ENCODE data around the gene KRTAP3-1.
"Not testable (repeated sequence)": the region's sequence is repeated elsewhere in the genome, so short reads cannot be mapped to it uniquely, and the experiment has no call there.

Gene KRTAP3-1

DNA sequence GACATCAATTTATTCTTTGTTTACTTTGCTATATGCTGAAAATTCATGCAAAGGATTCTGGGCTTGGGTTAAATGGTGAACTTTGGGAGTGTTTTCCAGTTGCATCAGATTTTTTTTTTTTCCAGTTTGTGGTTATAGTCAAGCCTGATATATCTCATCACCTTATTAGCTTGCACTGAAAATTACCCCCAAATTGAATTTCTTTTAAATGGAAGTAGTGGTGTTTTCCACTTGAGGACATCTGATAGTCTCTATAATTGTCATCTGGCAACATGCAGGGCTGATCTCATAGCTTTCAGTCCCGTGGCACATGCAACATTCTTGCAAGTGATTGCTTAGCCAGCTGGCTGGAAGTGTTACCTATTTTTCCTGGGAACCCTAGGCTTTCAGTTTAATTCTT lies 4.7 kb upstream of the KRTAP3-1 start:
- DNase-seq: no peak

DNA sequence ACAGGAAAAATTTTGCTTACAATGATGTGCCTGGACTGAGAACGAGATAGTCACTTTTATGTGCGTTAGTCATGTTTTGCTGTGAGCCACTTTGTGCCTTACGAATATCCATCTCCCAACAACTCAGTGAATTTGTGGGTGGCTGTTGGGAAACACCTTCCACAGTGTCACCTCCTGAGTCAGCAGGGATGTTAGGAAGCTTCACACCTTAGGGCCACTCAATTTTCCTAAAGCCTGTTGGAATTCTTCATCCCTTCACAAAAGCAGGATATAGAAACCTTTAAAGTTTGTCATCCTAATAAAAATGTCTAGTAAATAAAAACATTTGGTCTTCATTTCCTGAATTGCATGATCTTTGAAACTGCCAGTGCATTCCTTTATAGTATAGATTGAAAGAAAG lies 4.3 kb upstream of the KRTAP3-1 start:
- DNase-seq: no peak

DNA sequence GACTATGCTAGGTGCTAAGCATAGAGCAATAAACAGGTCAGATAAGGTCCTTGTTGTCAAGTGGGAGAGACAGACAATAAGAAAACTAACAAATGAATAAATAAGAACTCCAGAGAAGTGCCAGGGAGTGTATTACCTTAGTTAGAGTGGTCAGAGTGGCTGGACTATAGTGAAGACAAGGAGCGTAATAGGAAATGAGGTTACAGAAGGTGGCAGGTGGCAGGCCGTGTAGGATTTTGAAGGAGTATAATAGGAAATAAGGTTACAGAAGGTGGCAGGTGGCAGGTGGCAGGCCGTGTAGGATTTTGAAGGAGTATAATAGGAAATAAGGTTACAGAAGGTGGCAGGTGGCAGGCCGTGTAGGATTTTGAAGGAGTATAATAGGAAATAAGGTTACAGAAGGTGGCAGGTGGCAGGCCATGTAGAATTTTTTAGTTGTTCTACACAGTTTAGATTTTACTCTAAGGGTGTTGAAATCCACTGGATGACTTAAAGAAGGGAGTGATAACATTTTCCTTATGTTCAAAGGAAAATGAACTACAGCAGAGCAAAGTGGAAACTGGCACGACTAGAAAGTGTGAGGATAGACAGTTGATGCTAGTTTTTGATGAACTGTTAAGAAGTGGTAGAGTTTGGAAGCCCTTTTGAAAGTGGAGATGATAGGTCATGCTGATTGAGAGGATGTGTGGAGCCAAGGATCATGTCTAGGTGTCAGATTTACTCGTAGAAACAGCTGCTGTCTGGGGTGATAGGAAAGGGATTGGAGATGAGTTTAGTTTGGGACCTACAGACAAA lies 3.6 kb upstream of the KRTAP3-1 start:
- no peak for DNase-seq

DNA sequence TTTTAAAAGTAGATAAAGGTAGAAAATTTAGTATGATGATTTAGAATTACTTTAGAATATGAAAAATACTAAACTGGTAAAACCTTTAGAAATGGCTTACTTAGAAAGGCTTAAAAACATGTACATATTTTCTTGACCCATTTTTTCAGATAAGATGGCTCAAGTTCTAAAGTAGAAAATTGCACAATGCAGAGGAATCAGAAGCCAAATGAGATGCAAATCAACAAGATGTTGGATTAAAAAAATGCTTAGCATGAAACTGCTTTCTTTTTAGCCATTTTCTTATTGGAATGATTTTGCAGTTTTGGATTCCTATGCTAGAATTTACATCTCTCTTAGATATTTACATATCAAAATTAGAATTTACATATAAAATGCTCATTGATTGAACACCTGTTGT lies 1.5 kb upstream of the KRTAP3-1 start:
- DNase-seq: no peak

DNA sequence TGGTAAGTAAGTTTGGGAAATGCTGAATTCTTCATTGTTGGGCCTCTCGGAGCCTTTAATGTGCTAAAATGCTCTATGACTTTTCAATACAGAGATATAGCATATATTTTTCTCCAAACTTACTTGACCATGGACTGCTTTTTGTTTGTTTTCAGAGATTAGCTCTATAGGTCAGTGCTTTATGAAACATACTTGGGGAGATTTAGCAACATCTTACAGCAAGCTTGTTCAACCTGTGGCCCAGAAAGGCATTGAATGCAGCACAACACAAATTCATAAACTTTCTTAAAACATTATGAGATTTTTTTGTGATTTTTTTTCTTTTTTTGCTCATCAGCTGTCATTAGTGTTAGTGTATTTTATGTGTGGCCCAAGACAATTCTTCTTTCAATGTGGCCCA lies 1.0 kb upstream of the KRTAP3-1 start:
- no peak for DNase-seq

DNA sequence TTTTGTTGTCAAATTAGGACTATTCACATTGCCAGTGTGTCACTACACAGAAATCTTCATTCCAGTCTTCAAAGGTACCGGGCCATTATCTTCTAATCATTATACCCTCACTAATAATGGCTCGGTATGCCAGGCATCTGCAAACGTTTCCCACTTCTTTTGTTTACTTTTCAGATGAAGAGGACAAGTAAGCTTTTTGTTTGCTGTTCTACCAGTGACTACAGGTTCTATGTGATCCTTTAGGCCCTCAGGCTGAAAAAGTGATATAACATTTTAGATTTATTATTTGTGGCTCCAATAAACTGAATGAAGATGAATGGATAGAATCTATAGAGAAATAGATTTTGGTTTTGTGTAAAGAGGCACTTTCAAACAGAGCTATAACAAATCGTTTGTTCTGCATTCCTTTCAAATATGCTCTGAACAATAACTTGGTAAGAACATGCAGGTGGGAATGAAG lies 403 bp upstream of the KRTAP3-1 start:
- DNase-seq: no peak

DNA sequence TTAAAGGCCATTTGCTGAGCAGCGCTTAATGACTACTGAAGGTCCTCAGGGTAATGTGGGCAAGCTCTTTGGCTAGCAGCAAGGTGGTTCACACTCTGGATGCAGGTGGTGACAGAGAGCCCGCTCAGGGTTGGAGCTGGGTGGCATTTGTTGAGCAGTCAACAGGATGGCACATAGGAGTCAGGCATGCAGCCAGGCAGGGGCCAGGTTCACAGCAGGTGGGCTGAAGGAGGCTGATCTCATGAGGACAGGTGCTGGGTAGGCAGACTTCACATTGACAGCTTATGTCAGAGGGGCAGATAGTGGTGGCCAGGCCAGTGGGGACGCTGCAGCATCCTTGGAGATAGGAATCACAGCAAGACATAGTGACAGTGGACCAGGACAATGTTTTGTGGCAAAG lies 4.5 kb downstream of the KRTAP3-1 start:
- no peak for DNase-seq

DNA sequence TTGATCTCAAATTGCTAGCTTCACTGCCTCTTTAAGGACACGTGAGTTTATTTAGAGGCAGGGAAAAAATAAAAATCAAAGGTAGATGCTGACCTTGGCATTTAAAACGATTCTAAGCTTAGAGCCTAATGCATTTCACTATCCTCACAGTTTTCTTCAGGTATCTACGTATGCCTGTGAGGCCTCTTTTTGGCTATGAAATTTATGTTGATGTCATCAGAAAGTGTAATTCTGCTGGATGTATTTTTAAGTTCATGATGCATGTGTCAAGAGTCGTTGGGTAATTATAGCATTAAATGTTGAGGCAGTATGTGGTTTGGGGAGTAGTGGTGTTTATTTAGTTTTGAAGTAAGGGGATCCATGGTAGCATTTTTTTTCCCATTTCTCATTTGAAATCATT lies 5.0 kb downstream of the KRTAP3-1 start:
- no peak for DNase-seq

DNA sequence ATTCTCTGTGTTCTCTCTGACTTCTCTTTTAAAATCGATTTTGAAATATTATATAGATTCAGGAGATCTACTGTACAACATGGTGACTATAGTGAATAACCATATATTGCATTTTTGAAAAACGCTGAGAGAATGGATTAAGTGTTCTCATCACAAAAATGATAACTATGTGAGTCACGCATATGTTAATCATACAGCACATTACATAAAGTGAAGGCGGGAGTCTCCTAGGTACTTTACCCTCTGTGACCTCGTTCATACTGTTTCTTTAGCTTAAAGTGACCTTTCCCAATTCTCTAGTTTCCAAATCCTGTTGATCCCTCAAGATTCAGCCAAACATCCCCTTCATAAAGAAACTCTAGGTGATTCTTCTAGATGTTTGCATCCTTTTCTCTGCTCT lies 6.1 kb downstream of the KRTAP3-1 start:
- no peak for DNase-seq

DNA sequence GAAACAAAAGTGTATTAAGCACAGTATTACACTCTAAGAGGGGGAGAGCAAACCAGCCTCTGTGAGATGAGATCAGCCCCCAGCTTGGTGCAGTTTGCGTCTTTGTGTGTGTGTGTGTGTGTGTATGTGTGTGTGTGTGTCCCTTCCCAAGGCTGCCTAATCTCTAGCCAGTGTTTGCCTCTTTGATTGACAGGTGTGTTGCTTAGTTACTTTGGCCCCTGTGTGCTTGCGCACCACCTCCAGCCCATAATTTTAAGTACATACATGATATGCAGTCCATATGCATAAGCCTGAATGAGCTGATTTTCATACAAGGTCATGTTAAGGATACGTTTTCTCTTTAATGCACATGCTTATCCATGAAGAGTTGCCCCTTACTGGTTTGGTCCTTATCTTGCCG lies 7.1 kb downstream of the KRTAP3-1 start:
- DNase-seq: no peak

DNA sequence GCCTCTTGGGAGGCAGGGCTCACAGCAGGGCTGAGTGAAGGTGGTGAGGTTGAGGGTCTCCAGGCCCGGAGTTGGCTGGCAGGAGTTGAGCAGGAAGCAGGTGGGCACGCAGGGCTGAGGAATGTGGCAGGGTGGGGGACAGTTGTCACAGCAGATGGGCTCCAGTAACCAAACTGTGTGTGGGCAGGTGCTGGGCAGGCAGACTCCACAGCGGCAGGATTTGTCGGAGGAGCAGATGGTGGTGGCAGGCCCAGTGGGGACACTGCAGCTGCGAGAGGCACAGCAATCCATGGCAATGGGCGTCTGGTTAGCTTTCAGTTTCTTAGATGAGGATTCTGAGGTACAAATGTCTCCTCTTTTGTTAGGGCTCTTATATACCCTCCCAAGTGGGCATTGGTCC lies 9.4 kb downstream of the KRTAP3-1 start, which contains the start of gene KRTAP3-2:
Gene KRTAP3-2 (minus strand): TSS at position 344 of the 400 bp plus-strand sequence. CDS start 53 bp downstream, at position 291.
- not testable (repeated sequence) for DNase-seq

DNA sequence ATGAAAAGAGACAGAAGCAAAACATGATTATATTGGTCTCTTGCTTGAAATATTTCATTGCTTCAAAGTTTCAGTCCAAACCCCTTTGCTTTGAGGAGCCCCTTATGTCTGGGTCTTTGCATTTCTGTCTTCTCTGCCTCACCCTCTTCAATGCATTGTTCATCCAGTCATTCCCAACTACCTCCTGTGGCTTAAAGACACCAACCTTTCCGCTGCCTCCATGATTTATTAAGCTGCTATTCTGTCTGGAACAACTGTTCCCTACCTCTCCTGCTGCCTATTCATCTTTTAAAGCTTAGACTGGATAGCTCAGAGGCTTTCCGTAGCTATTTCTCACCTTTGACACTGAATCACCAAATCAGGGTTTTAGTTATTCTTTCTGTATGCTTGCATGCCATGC lies 11.6 kb downstream of the KRTAP3-1 start:
- DNase-seq: no peak

DNA sequence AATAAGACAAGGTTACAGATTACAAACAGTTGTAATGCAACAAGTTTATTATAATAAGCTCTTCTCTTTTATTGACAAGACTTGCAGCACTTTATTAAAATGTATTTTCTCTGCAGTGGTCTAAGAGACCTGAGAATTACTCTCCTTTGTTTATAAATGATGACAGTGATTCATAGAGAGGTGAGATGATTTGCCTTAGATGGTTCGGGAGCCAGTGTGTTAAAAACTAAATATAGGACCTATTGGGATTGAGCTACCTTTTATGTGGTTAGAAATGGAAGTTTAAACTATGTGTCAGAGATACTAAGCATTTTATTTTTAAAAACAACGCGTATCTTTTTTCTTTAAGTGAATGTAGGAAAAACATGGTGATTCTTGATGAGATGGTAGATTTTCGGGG lies 12.1 kb downstream of the KRTAP3-1 start:
- DNase-seq: no peak

DNA sequence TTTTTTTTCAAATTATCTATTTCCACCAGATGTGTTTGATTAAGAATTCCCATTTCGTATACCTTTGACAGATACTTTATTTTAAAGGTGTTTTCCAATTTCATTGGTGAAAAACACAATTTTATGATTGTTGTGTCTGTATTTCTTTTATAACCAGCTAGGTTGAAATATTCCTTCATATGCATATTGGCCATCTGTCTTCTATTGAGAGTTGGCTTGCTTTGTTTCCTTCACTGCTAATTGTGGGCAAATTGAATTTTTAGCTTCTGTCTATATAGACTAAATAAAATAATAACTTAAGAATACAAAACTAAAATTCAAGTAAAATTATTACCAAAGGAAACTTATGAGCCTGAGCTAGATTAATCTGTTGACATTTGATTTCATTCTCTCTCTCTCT lies 13.8 kb downstream of the KRTAP3-1 start:
- DNase-seq: no peak

DNA sequence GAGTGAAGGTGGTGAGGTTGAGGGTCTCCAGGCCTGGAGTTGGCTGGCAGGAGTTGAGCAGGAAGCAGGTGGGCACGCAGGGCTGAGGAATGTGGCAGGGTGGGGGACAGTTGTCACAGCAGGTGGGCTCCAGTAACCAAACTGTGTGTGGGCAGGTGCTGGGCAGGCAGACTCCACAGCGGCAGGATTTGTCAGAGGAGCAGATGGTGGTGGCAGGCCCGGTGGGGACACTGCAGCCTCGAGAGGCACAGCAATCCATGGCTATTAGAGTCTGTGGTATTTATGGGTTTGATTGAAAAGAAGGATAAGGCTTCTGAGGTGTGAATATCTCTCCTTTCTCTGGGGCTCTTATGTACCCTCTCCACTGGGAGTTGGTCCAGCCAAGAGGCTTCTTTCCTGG lies 15.1 kb downstream of the KRTAP3-1 start, which contains the start of gene KRTAP3-3:
Gene KRTAP3-3 (minus strand): TSS at position 326 of the 400 bp plus-strand sequence. CDS start 67 bp downstream, at position 259.
- DNase-seq: no peak

DNA sequence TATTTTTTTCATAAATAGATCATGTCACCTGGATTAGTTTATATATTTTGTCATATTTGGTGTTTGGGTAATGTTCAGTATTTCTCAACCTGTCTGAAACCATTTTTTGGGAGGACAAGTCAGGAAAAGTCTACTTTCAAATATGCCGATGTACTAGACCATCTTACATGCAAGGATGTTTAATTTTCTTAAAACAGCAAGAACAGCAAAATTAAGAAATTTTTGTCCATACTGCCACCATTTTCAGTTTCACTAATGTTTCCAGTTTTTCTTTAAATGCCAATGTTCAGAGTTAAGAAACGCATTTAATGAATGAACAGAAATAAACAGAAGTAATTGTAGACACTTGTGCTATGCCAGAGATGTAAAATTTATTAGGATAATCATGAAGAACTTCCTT lies 15.8 kb downstream of the KRTAP3-1 start:
- DNase-seq: no peak

DNA sequence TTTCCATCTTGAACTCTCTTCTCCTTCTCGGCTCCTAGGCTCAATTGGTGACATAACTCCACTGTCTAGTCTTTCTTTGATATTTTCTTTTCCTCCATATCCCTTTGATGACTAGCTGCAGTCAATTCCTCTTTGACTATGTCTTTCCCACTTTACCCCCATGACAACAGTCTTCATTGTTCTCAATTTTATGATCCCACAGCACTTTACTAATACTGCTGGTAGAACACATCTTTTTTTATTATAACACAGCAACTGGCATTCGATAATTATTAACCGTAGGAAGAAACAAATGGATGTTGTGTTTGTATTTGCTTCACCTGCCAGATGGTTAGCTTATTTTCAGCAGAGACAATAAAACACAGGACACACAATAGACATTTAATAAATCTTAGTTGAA lies 16.3 kb downstream of the KRTAP3-1 start:
- no peak for DNase-seq

DNA sequence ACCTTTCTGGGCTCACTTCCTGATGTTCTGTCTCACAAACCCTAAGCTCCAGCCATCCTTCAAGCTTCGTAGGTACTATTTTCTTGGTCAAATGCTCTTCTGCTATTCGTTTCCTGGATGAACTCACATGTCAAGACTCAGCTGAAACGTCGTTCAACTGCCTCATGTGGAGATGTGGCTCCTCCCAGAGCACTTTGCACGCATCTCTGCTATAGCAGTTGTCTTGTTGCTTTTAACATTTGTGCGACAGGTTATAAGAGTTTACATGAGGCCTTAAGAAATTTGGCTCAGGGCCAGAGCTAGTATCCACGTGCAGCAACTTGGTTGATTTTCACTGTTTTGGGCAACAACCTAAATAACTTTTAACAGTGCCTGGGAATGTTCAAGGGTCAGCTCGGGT lies 22.0 kb downstream of the KRTAP3-1 start:
- no peak for DNase-seq

DNA sequence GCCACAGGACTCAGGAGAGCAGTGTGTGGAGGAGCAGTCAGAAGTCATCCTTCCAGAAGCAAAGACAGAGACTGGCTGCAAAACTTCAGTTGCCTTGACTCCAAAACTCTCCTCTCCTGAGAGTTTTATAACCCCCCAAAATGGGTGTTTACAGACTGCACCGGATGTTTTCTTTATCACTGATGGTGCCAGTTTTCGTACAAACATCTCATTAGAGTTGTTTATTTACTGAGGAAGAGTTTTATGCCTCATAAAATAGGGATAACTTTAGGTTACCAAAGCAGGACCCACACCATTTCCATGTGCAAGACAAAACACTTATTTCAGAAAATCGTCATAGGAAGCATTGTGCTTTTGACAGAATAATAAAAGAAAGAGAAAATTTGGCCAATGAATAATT lies 24.7 kb downstream of the KRTAP3-1 start, which contains the start of gene KRT40:
Gene KRT40 (minus strand): TSS at position 101 of the 400 bp plus-strand sequence. CDS start 53 bp downstream, at position 48.
- DNase-seq: no peak

DNA sequence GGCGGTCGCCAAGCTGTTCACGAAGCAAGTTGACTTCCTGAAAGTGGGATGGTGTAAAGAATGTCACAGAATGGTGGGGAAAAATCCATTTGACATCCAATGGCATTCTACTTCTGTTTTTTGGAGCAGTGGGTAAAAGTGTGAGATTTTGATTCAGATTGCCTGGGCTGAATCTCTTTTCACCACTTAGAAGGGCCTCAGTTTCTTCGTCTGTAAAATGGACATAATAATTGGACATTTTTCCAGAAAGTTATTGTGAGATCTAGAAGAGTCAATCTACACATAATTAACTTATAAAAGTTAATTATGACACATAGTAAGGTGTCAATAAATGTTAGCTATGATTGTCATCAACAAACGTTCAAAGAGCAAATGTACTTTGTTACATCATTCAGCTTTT lies 27.8 kb downstream of the KRTAP3-1 start:
- DNase-seq: no peak

DNA sequence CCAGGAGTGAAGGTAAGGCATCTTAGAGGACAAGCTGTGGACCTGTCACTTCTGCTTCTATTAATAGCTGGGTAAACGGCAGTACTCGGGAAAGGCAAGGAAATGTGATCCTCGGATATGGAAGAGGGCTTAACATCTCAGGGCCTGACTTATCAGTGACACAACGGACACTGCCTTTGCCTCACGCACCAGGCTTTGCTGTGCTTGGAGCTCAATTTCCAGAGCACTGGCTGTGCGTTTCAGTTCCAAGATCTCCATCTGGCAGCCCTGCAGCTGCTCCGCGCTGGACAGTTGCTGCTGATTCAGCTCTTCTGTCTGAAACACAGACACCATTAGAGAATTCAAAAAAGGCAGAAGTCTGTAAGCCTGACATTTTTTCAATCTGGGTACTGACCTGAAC lies 28.3 kb downstream of the KRTAP3-1 start:
- no peak for DNase-seq

DNA sequence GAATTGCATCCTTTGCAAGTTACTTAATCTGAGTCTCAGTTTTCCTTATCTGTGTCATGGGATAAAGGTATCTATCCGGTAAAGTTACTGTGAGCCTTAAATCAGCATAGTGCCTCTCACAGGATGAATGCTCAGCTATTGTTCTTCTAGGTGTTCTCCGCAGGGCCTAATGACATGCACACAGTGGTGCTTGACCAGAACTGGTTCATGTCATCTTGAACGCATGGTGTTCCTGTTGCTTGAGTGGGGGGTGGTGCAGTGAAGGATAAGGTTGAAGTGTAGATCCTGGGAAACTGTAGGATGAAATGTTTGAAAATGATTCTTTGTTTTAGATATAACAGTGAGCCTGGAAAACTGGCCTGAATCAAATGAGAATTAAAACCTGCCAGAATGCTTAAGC lies 28.8 kb downstream of the KRTAP3-1 start:
- no peak for DNase-seq

DNA sequence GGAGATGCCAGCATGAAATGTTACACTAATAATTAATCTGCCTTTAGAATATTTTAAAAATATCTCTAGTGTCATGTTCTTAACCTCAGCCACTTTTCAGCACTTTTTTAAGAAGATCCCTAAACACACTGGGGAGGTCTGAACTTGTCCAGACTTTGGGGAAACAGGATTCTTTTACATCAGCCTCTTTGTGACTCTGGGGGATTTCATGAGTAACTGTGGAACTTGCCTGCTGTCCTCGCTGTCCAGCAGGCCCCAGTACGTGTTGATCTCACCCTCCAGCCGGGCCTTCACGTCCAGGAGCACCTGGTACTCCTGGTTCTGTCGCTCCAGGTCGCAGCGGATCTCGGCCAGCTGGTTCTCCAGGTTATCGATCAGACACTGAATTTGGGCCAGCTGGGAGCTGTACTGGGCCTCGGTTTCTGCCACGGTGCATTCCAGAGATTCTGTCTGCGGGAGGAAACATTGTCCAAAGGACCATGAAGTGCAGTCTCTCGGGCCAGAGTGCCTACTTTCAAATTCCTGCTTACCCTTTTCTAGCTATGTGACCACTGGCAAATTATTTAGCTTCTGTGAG lies 30.3 kb downstream of the KRTAP3-1 start:
- DNase-seq: no peak

DNA sequence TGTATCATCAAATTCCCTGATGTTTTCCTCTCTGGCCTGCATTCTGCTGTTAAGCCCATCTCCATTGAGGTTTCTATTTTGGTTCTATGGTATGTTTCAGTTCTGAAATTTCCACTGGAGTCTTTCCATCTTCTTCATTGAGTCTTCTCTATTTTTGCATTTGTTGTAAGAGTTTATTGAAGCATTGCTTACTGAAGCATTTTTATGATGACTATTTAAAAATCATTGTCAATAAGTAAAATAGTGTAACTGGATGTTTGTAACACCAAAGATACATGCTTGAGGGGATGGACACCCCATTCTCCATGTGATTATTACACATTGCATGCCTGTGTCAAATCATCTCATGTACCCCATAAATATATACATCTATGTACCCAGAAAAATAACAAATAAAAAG lies 33.4 kb downstream of the KRTAP3-1 start:
- DNase-seq: no peak

Measured in 8988T (cell line).